GM19193 (cell line): ENCODE results near the gene DDRGK1.

ENCODE experiments used
- POLR2A ChIP-seq: IDR thresholded peaks from 4 replicates; pipeline ENCODE4 v1.6.1; 2011; ENCODE audit not compliant: insufficient read depth, insufficient read length; ENCODE audit errors: extremely low read depth

DDRGK1 gene

GRCh38 chr20:3224681-3225421 lies 20.4 kb upstream of the DDRGK1 start:
- no peak for TF ChIP-seq POLR2A

- TF ChIP-seq POLR2A, result no peak
These were observed 19.7 kb upstream of the DDRGK1 start for GRCh38 chr20:3223994-3224680.

- TF ChIP-seq POLR2A, result no peak
These were observed 19.1 kb upstream of the DDRGK1 start for GRCh38 chr20:3223651-3223993.

GRCh38 chr20:3222635-3223600 lies 18.4 kb upstream of the DDRGK1 start:
- no peak for TF ChIP-seq POLR2A

- no peak for TF ChIP-seq POLR2A
These were observed 17.1 kb upstream of the DDRGK1 start for GRCh38 chr20:3221398-3222226.

GRCh38 chr20:3218307-3218988 lies 14.0 kb upstream of the DDRGK1 start:
- no peak for TF ChIP-seq POLR2A

- no peak for TF ChIP-seq POLR2A
These were observed 8.7 kb upstream of the DDRGK1 start for GRCh38 chr20:3213226-3213625.

GRCh38 chr20:3210346-3210745 lies 5.9 kb upstream of the DDRGK1 start:
- TF ChIP-seq POLR2A, result no peak

GRCh38 chr20:3209946-3210317 lies 5.5 kb upstream of the DDRGK1 start:
- TF ChIP-seq POLR2A, result no peak

- peak; percentile 79 for TF ChIP-seq POLR2A
These were observed 4.9 kb upstream of the DDRGK1 start, which contains the start of gene ITPA for GRCh38 chr20:3209257-3209945. Gene ITPA, plus strand, starts transcription at chr20:3209498. Its CDS starts 54 bp downstream, at chr20:3209552.

- no peak for TF ChIP-seq POLR2A
These were observed 4.3 kb upstream of the DDRGK1 start for GRCh38 chr20:3208786-3209256.

- TF ChIP-seq POLR2A, result no peak
These were observed 963 bp downstream of the DDRGK1 start for GRCh38 chr20:3203315-3204123.
